HCT116 (cell line): ENCODE results near the gene MCF2L.

Source experiments
- RAD21 ChIP-seq: IDR thresholded peaks from 2 replicates; pipeline ENCODE4 v1.6.1; 2012; ENCODE audit warnings: low read depth, mild to moderate bottlenecking
- ZBTB33 ChIP-seq: IDR thresholded peaks from 2 replicates; pipeline ENCODE4 v1.6.1; 2011; ENCODE audit warnings: mild to moderate bottlenecking, low read length, moderate library complexity; ENCODE audit not compliant: insufficient replicate concordance; ENCODE audit errors: extremely low read depth

GRCh38 chr13:113121183-113121927 is 152.3 kb downstream of the MCF2L start:
- TF ChIP-seq ZBTB33 (no peak), RAD21 (no peak)
